Measurements from ENCODE around the gene FTO.
A peak's percentile ranks its signal among the peaks of the same experiment; 100 is the strongest.
"Not testable (repeated sequence)": the region's sequence is repeated elsewhere in the genome, so short reads cannot be mapped to it uniquely, and the experiment has no call there.

FTO gene

GRCh38 chr16:54181683-54182329 is 477.9 kb downstream of the FTO start:
- DNase-seq (ENCODE audit: low spot score) = not testable (repeated sequence)

GRCh38 chr16:54185045-54185444 is 481.1 kb downstream of the FTO start:
- no peak for DNase-seq (ENCODE audit: low spot score)

GRCh38 chr16:54191163-54191562 is 487.2 kb downstream of the FTO start:
- DNase-seq (ENCODE audit: low spot score) = no peak

- DNase-seq (ENCODE audit: low spot score) = no peak
These were observed 487.6 kb downstream of the FTO start for GRCh38 chr16:54191592-54191991.

- DNase-seq (ENCODE audit: low spot score) = no peak
These were observed 489.2 kb downstream of the FTO start for GRCh38 chr16:54193013-54193664.

GRCh38 chr16:54193665-54194333 is 489.8 kb downstream of the FTO start:
- DNase-seq (ENCODE audit: low spot score) = peak; percentile 2

GRCh38 chr16:54194334-54194743 is 490.4 kb downstream of the FTO start:
- no peak for DNase-seq (ENCODE audit: low spot score)

GRCh38 chr16:54197758-54198157 is 493.8 kb downstream of the FTO start:
- no peak for DNase-seq (ENCODE audit: low spot score)

- no peak for DNase-seq (ENCODE audit: low spot score)
These were observed 495.7 kb downstream of the FTO start for GRCh38 chr16:54199487-54200160.

- DNase-seq (ENCODE audit: low spot score) = no peak
These were observed 496.2 kb downstream of the FTO start for GRCh38 chr16:54200161-54200534.

- no peak for DNase-seq (ENCODE audit: low spot score)
These were observed 496.8 kb downstream of the FTO start for GRCh38 chr16:54200720-54201119.

- DNase-seq (ENCODE audit: low spot score) = no peak
These were observed 497.2 kb downstream of the FTO start for GRCh38 chr16:54201200-54201599.
